ENCODE results near the gene DAPK3.

DAPK3 gene

GRCh38 chr19:3970808-3971598, at the start of gene DAPK3:
TSS of gene DAPK3 (minus strand) at chr19:3971099. CDS start at chr19:3969735, 1,364 bp downstream.
- in situ Hi-C loops (cut with HindIII; ENCODE audit: low sequenced_read_pairs): no loop called here
- peak; percentile 97 for DNase-seq (ENCODE audit: low read depth)
- no peak for TF ChIP-seq CTCF (IDR thresholded peaks at IDR 0.05; ENCODE audit: low read depth, low read length, missing control alignments)
- peak within 1 kb of the TSS; percentile 91 for H3K4me3 ChIP-seq (ENCODE audit: low read depth, low read length)

GRCh38 chr19:4019578-4019977, 48.7 kb upstream of the DAPK3 start:
- no peak for DNase-seq (ENCODE audit: low read depth)
- H3K4me3 ChIP-seq (ENCODE audit: low read depth, low read length): no peak overlapping the region
- no peak for TF ChIP-seq CTCF (IDR thresholded peaks at IDR 0.05; ENCODE audit: low read depth, low read length, missing control alignments)
- in situ Hi-C loops (cut with HindIII; ENCODE audit: low sequenced_read_pairs): no loop called here

GRCh38 chr19:4018775-4019504, 48.0 kb upstream of the DAPK3 start:
- in situ Hi-C loops (cut with HindIII; ENCODE audit: low sequenced_read_pairs): no loop called here
- TF ChIP-seq CTCF (IDR thresholded peaks at IDR 0.05; ENCODE audit: low read depth, low read length, missing control alignments): no peak

GRCh38 chr19:4018140-4018613, 47.3 kb upstream of the DAPK3 start:
- DNase-seq (ENCODE audit: low read depth): no peak
- no peak overlapping the region for H3K4me3 ChIP-seq (ENCODE audit: low read depth, low read length)
- in situ Hi-C loops (cut with HindIII; ENCODE audit: low sequenced_read_pairs): no loop called here
- TF ChIP-seq CTCF (IDR thresholded peaks at IDR 0.05; ENCODE audit: low read depth, low read length, missing control alignments): no peak

More at GRCh38 chr19:4018775-4019504, 48.0 kb upstream of the DAPK3 start:
- DNase-seq (ENCODE audit: low read depth): no peak
- H3K4me3 ChIP-seq (ENCODE audit: low read depth, low read length): no peak overlapping the region

- no peak for DNase-seq (ENCODE audit: low read depth)
- H3K4me3 ChIP-seq (ENCODE audit: low read depth, low read length): no peak overlapping the region
- in situ Hi-C loops (cut with HindIII; ENCODE audit: low sequenced_read_pairs): no loop called here
- no peak for TF ChIP-seq CTCF (IDR thresholded peaks at IDR 0.05; ENCODE audit: low read depth, low read length, missing control alignments)
These were observed 46.2 kb upstream of the DAPK3 start for GRCh38 chr19:4016903-4017638.

- in situ Hi-C loops (cut with HindIII; ENCODE audit: low sequenced_read_pairs): no loop called here
- no peak for DNase-seq (ENCODE audit: low read depth)
- TF ChIP-seq CTCF (IDR thresholded peaks at IDR 0.05; ENCODE audit: low read depth, low read length, missing control alignments): no peak
- H3K4me3 ChIP-seq (ENCODE audit: low read depth, low read length): no peak overlapping the region
These were observed 45.6 kb upstream of the DAPK3 start for GRCh38 chr19:4016486-4016885.
